Activated CD8-positive, alpha-beta memory T cell treated with anti-CD3 and anti-CD28 coated beads for 36 hours (primary cell): ENCODE measurements around the gene HILPDA. TPM values are rescaled to one million over a fixed set of nuclear protein-coding genes. Genes with fewer than 3 reads are reported as not detected.

Experiments
- CTCF ChIA-PET: fragments of 350-600 bp; sonication (Branson Sonifier 250); formaldehyde crosslinking; loops from one replicate; lab custom pipeline; 2021; ENCODE audit warnings: antibody characterized with exemption; lab: Charles Lee
- POLR2A ChIA-PET: fragments of 350-600 bp; sonication (Branson Sonifier 250); formaldehyde crosslinking; loops from one replicate; lab custom pipeline; 2021; ENCODE audit warnings: antibody characterized with exemption; lab: Charles Lee
- total RNA-seq, 2 experiments: library from RNA; stranded (reverse); gene quantifications; one replicate each; pipeline ENCODE4 v1.2.3, GENCODE V29; 2021

The HILPDA gene, protein sequence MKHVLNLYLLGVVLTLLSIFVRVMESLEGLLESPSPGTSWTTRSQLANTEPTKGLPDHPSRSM
- 10 to 100 TPM; 49.9 to 53.1 TPM for total RNA-seq

GRCh38 chr7:128455543-128456254 lies at the start of gene HILPDA:
Gene HILPDA (plus strand): TSS chr7:128455878. CDS start chr7:128457269, 1,391 bp downstream.
- POLR2A ChIA-PET: interaction anchor here (0.8 to 0.9 kb wide), 2 partner anchors 28 to 46 kb away, joined by 3 read pairs; partner anchors contain the start of gene IMPDH1
- CTCF ChIA-PET: interaction anchor here (0.7 to 1.4 kb wide), 7 partner anchors 12 to 44 kb away, joined by 3 to 10 read pairs (median 4); no protein-coding TSS in a partner anchor

GRCh38 chr7:128406314-128407232 lies 49.1 kb upstream of the HILPDA start:
- POLR2A ChIA-PET: interaction anchor here (1.0 kb wide), 1 partner anchor 60 kb away, joined by 3 read pairs; no protein-coding TSS in a partner anchor
- CTCF ChIA-PET: interaction anchor here (1.3 to 4.3 kb wide), 2 partner anchors 19 to 20 kb away, joined by 4 to 21 read pairs; no protein-coding TSS in a partner anchor

GRCh38 chr7:128407233-128407589 lies 48.5 kb upstream of the HILPDA start:
- ChIA-PET POLR2A (no interaction called here), CTCF (interaction anchor here (4.3 kb wide), 1 partner anchor 19 kb away, joined by 21 read pairs; no protein-coding TSS in a partner anchor)

DNA sequence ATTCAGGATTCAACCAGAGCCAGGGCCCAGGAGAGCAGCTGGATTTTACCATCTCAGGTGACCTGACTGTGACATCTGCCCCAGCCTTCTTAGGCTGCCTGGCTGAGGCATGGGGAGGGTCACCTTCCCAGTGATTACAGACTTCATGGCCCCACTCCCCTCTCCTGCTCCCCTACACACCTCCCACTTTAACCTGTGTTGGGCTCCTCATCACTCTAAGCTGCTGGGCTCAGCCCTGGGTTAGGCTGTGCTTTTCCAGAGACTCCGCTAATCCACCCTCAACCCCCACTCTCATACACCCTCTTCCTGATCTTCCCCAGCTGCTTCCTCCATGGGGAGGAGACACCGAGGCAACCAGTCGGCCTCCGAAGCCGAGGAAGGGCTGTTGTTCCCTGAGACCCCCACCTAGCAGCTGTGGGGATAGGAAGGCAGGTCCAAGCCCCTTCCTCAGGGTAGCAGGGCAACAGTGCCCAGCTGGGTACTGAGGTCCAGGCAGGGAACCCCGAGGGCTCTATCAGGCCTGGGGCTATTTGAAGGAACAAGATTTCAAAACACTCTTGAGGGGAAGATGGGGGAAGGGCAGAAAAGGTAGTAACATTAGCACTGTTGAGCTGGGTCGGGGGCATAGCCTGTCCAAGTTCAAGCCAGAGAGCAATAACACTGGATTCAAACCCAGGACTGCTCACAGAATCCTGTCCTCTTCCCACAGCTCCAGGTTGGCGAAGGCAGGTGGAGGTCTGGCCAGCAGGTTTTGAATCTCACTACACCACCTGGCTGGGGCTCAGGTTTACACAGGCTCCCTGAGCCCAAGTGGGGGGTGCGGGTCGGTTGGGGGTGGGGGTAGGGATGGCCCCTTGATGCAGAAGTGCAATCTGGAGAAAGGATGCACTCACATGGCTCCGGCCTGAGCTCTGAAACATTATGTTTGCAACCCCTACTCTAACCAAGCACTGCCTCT lies 47.6 kb upstream of the HILPDA start:
- POLR2A ChIA-PET: no interaction called here
- CTCF ChIA-PET: interaction anchor here (0.5 to 4.3 kb wide), 6 partner anchors 9 to 253 kb away, joined by 3 to 21 read pairs (median 4); no protein-coding TSS in a partner anchor

DNA sequence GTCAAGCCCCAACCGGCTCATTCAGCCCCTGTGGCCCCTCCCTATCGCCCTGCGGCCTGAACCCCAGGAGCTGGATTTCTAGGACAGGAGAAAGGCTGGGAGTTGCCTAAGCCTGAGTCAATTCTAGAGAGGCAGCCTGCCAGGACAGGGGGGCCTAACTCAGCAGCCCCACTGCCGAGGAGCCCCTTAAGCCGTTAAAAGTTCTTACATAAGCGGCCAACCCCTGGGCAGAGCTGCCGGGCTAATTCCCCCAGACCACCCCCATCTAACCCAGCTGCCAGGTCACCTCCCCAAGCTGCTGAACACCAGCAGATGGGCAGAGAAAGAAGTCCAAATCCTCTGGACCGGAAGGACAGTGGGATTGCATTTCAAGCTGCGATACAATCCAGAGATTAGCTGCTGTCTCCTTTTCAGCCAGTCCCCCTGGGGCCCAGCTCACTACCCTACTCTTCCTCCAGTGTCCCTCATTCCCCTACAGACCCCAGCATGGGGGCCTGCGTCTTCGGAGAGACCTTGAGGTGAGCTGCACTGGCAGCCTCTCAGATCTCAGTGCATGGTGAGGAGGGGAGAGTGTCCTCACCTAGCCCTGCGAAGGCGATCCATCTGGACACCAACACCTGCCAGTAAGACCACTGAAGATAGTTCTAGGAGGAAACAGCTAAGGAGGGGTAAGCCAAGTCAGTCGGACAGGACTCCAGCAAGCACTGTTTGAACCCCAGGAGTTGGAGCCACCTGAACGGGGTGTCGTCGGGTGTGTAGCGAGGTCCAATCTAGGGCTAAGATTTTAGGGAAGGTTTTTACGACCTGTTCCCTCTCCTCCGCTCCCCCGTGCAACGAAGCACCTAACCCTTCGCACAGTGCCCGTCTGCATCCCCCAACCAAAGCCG lies 46.7 kb upstream of the HILPDA start:
- POLR2A ChIA-PET: interaction anchor here (1.1 to 1.4 kb wide), 2 partner anchors 13 to 46 kb away, joined by 3 to 4 read pairs; no protein-coding TSS in a partner anchor
- CTCF ChIA-PET: interaction anchor here (0.5 to 4.3 kb wide), 6 partner anchors 10 to 252 kb away, joined by 3 to 21 read pairs (median 6); no protein-coding TSS in a partner anchor

- ChIA-PET POLR2A (interaction anchor here (1.1 to 1.4 kb wide), 2 partner anchors 12 to 45 kb away, joined by 3 to 4 read pairs; no protein-coding TSS in a partner anchor), CTCF (interaction anchor here (1.4 to 4.3 kb wide), 4 partner anchors 15 to 51 kb away, joined by 3 to 21 read pairs (median 6); no protein-coding TSS in a partner anchor)
Observed at GRCh38 chr7:128409596-128410450, 45.9 kb upstream of the HILPDA start, which contains the start of gene IMPDH1. Gene IMPDH1 (minus strand): TSS chr7:128409982. CDS start chr7:128409901, 81 bp downstream.

DNA sequence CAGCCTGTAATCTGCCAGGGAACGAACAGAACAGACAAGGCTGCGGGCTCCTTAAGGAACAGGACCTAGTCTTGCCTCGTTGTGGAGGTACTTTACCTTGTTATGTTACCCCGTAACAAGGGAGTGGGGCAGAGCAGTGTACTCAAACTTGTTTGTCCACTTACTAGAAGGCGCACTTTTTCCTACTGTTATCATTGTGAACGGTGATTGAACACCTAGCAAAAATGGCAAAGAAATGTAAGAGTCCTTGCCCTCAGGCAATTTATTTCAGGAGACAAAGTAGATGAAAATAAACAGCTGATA lies 45.3 kb upstream of the HILPDA start:
- ChIA-PET POLR2A (interaction anchor here (1.4 kb wide), 1 partner anchor 45 kb away, joined by 3 read pairs; no protein-coding TSS in a partner anchor), CTCF (interaction anchor here (1.4 to 4.3 kb wide), 2 partner anchors 16 to 50 kb away, joined by 6 to 21 read pairs; no protein-coding TSS in a partner anchor)

- POLR2A ChIA-PET: no interaction called here
- CTCF ChIA-PET: interaction anchor here (0.9 to 2.1 kb wide), 5 partner anchors 9 to 66 kb away, joined by 3 to 7 read pairs (median 3); no protein-coding TSS in a partner anchor
Observed at GRCh38 chr7:128415217-128415785, 40.4 kb upstream of the HILPDA start.

- ChIA-PET POLR2A (no interaction called here), CTCF (interaction anchor here (1.3 to 2.1 kb wide), 6 partner anchors 8 to 43 kb away, joined by 3 to 8 read pairs (median 4); no protein-coding TSS in a partner anchor)
Observed at GRCh38 chr7:128417071-128417470, 38.6 kb upstream of the HILPDA start.

GRCh38 chr7:128419257-128419656 lies 36.4 kb upstream of the HILPDA start:
- ChIA-PET POLR2A (no interaction called here), CTCF (interaction anchor here (1.0 to 1.4 kb wide), 2 partner anchors 8 to 29 kb away, joined by 3 to 4 read pairs; no protein-coding TSS in a partner anchor)

DNA sequence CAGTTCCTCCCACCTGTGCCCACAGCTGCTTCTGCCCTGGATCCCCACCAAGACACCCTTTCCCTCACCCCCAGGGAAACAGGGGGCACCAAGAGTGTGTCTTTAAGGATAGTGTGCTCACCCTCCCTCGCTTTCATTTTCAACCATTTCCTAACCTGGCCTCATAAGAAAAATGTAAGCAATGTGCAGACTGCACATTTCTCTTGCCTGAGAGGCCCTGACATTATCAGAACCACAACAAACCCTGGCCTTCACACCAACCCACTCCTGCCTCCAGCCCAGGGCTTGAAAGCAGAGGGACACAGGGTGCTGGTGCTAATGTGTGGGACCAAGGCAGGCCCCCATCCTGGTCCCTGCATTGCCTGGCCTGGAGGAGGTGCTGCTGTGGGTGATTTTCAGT lies 34.9 kb upstream of the HILPDA start:
- POLR2A ChIA-PET: no interaction called here
- CTCF ChIA-PET: no interaction called here

DNA sequence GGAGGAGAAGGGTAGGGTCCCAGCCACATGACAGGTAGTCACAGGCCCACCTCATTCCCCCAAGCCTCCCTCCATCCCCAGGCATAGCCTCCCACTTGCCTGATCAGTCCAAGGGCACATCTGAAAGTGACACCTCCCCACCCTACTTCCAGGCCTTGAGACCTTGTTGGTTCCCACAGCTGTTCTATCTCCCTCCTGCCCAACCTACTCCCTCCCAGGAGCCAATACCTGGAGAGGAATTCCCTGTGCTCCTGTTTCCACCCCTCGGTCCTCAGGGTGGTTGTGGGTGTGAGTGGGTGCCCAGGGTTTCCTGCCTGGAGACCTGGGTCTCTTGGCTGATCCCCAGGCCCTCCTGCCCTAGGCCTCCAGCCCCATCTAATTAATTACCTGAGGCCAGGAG lies 34.3 kb upstream of the HILPDA start:
- CTCF ChIA-PET: no interaction called here
- POLR2A ChIA-PET: no interaction called here

- ChIA-PET CTCF (interaction anchor here (1.8 to 11.5 kb wide), 2 partner anchors 38 to 74 kb away, joined by 5 to 113 read pairs; no protein-coding TSS in a partner anchor), POLR2A (interaction anchor here (0.6 kb wide), 2 partner anchors 13 to 18 kb away, joined by 4 read pairs; no protein-coding TSS in a partner anchor)
Observed at GRCh38 chr7:128422037-128422436, 33.6 kb upstream of the HILPDA start.

DNA sequence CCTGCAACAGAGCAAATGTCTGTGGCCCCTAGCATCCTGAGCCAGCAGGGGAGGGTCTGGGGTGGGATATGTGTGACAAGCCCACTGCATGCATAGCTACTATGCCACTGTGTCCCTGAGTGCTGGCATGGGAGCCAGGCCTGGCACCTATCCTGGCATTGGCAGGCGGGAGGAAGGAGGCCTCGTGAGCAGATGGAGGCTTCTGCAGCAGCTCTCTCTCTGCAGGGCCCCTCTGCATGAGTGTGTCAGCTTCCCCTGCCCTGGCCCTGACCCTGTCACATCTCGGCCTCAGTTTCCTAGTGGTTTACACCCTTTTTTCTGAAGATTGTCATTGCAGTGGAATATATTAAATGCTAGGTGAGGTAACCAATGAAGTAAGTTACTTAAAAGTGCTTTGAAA lies 32.8 kb upstream of the HILPDA start:
- POLR2A ChIA-PET: interaction anchor here (0.6 kb wide), 1 partner anchor 18 kb away, joined by 4 read pairs; no protein-coding TSS in a partner anchor
- CTCF ChIA-PET: interaction anchor here (1.8 to 11.5 kb wide), 2 partner anchors 38 to 75 kb away, joined by 5 to 113 read pairs; no protein-coding TSS in a partner anchor

- ChIA-PET POLR2A (no interaction called here), CTCF (interaction anchor here (0.7 to 11.5 kb wide), 18 partner anchors 8 to 95 kb away, joined by 3 to 113 read pairs (median 5); partner anchors contain the start of genes HILPDA and IMPDH1)
Observed at GRCh38 chr7:128424686-128425275, 30.9 kb upstream of the HILPDA start.
